Smooth muscle cell (in vitro differentiated cells): ENCODE measurements around the gene MAP3K6. TPM values are rescaled to one million over a fixed set of nuclear protein-coding genes. Genes with fewer than 3 reads are reported as not detected.

Source experiments
- DNase-seq: peaks from one replicate; lab custom pipeline; 2025; ENCODE audit not compliant: unreplicated experiment; lab: John Stamatoyannopoulos, UW
- H2AFZ ChIP-seq: fragments of 200-600 bp; sonication (generic); 2 replicates; pipeline ENCODE4 v1.6.0; 2016; ENCODE audit warnings: antibody characterized with exemption, low read depth, mild to moderate bottlenecking
- H3F3A ChIP-seq: fragments of 200-600 bp; sonication (generic); 2 replicates; pipeline ENCODE4 v1.6.0; 2017; ENCODE audit warnings: antibody characterized with exemption, low read depth
- H3K27ac ChIP-seq: fragments of 200-600 bp; sonication (generic); 2 replicates; pipeline ENCODE4 v1.5.1; 2016; ENCODE audit warnings: low read depth, mild to moderate bottlenecking
- H3K27me3 ChIP-seq: fragments of 200-600 bp; sonication (generic); 2 replicates; pipeline ENCODE4 v1.6.1; 2016; ENCODE audit warnings: low read depth, mild to moderate bottlenecking
- H3K36me3 ChIP-seq: fragments of 200-600 bp; sonication (generic); 2 replicates; pipeline ENCODE4 v1.5.1; 2016; ENCODE audit warnings: low read depth
- H3K4me1 ChIP-seq: fragments of 200-600 bp; sonication (generic); 2 replicates; pipeline ENCODE4 v1.5.1; 2016; ENCODE audit warnings: low read depth
- H3K4me2 ChIP-seq: fragments of 200-600 bp; sonication (generic); 2 replicates; pipeline ENCODE4 v1.6.0; 2016; ENCODE audit warnings: mild to moderate bottlenecking
- H3K4me3 ChIP-seq: fragments of 200-600 bp; sonication (generic); 2 replicates; pipeline ENCODE4 v1.5.1; 2016; ENCODE audit warnings: mild to moderate bottlenecking
- H3K79me2 ChIP-seq: fragments of 200-600 bp; sonication (generic); 2 replicates; pipeline ENCODE4 v1.6.0; 2016; ENCODE audit warnings: low read depth, mild to moderate bottlenecking
- H3K9ac ChIP-seq: fragments of 200-600 bp; sonication (generic); 2 replicates; pipeline ENCODE4 v1.6.0; 2016; ENCODE audit warnings: low read depth
- H3K9me3 ChIP-seq: fragments of 200-600 bp; sonication (generic); replicated peaks from 2 replicates; pipeline ENCODE4 v1.5.1; 2016; ENCODE audit warnings: low read depth
- H4K20me1 ChIP-seq: fragments of 200-600 bp; sonication (generic); 2 replicates; pipeline ENCODE4 v1.6.0; 2016; ENCODE audit warnings: low read depth
- WGBS: methylation state at CpG from one replicate; pipeline ENCODE4 v1.1.7; 2016; ENCODE audit warnings: low lambda C conversion rate; 5-methylcytosine and 5-hydroxymethylcytosine counted together
- polyA plus RNA-seq: library from polyadenylated mRNA; unstranded; fragments of >200 nt; fragmentation: Nextera tagmentation; extraction: Ambion mirVana; gene quantifications from 2 replicates; pipeline ENCODE4 v1.2.1, GENCODE V29; 2016
- total RNA-seq: library from RNA; depleted of rRNA; stranded (reverse); fragments of >200 nt; gene quantifications from 2 replicates; pipeline ENCODE4 v1.2.3, GENCODE V29; 2014
- TF ChIP-seq, protein P1 (sequence below): fragments of 200-600 bp; sonication (generic); IDR thresholded peaks from 2 replicates; pipeline ENCODE4 v1.5.1; 2017; ENCODE audit warnings: borderline replicate concordance, mild to moderate bottlenecking, antibody characterized with exemption; ENCODE audit not compliant: insufficient read depth, poor library complexity, severe bottlenecking

MAP3K6 gene
- total and polyA plus RNA-seq, 2 experiments from 2014 or later: 14.1 to 29.0 TPM

DNA sequence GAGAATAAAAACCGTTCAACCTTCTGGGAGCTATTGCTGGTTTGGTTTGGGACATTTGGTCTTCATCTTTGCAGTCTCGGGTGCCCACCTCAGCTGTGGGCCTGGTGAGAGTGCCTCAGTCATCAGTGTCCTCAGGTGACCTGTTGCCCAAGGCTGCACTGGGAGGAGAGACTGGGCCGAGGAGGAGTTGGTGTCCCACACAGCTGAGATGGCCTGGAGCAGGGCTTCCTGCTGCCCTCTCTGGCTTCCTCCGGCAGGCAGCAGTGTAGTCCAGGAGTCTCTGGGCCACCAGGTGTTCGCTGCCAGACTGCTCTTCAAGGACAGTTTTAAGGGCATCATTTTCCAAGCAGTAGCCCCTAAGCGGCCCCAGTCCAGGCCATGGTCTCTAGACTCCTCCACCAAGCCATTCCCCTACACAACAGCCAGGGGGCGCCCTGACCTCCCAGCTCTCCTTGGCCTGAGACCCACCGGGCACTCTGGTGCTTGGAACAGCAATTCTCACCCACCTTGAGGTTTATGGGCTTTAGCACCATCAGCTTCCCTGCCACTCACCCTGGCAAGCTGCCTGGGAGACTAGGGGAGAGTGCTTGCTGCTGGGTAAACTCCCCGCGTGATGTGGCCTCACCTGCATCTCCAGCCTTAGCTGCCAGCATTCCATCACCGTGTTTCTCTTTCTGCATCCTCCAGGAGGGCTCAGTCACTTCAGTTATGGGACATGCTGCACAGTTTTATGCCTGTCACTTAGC is 34.1 kb downstream of the MAP3K6 start:
- 76% methylated on average over 11 of the region's 11 CpGs for WGBS
- Histone ChIP-seq H2AFZ (no peak overlapping the region), H3K79me2 (peaks cover 29% of the 10 kb centered on the region), H3K4me1 (no peaks in the 10 kb centered on the region), H3F3A (no peaks in the 10 kb centered on the region), H3K36me3 (no peaks in the 10 kb centered on the region), H3K9me3 (no peaks in the 10 kb centered on the region), H3K4me2 (no peak overlapping the region), H3K27ac (no peak overlapping the region), H3K4me3 (no peak overlapping the region), H3K27me3 (no peaks in the 10 kb centered on the region), H3K9ac (no peak overlapping the region), H4K20me1 (peaks cover 29% of the 10 kb centered on the region)
- TF ChIP-seq, protein P1, sequence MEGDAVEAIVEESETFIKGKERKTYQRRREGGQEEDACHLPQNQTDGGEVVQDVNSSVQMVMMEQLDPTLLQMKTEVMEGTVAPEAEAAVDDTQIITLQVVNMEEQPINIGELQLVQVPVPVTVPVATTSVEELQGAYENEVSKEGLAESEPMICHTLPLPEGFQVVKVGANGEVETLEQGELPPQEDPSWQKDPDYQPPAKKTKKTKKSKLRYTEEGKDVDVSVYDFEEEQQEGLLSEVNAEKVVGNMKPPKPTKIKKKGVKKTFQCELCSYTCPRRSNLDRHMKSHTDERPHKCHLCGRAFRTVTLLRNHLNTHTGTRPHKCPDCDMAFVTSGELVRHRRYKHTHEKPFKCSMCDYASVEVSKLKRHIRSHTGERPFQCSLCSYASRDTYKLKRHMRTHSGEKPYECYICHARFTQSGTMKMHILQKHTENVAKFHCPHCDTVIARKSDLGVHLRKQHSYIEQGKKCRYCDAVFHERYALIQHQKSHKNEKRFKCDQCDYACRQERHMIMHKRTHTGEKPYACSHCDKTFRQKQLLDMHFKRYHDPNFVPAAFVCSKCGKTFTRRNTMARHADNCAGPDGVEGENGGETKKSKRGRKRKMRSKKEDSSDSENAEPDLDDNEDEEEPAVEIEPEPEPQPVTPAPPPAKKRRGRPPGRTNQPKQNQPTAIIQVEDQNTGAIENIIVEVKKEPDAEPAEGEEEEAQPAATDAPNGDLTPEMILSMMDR: peak; percentile 78
- no peak for DNase-seq

DNA sequence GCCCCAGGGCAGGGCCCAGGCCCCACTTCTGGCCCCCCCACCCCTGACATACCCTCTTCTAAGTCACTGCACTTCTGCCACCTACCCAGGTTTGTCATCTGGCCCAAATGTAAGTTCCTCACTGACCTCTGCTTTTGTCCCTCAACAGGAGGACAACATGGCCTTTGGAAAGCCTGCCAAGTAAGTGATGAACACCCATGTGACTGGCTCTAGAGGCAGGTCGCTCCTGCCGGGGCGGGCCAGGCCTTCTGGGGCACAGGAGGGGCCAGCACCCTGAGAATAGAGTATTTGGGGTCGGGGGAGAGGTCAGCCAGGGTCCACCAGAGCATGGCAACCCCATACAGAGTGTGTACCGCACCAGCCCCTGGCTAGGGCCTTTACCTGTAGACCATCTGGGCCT is 34.8 kb downstream of the MAP3K6 start:
- H3K4me2 ChIP-seq: no peak overlapping the region
- peaks cover 37% of the 10 kb centered on the region for H4K20me1 ChIP-seq
- H3K9me3 ChIP-seq: no peaks in the 10 kb centered on the region
- no peak overlapping the region for H2AFZ ChIP-seq
- TF ChIP-seq, protein P1: no peak
- no peak overlapping the region for H3K27ac ChIP-seq
- 97% methylated on average over 5 of the region's 5 CpGs for WGBS
- no peaks in the 10 kb centered on the region for H3K4me1 ChIP-seq
- H3K36me3 ChIP-seq: no peaks in the 10 kb centered on the region
- no peaks in the 10 kb centered on the region for H3K27me3 ChIP-seq
- no peak overlapping the region for H3K9ac ChIP-seq
- peaks cover 37% of the 10 kb centered on the region for H3K79me2 ChIP-seq
- DNase-seq: no peak
- no peaks in the 10 kb centered on the region for H3F3A ChIP-seq
- no peak overlapping the region for H3K4me3 ChIP-seq

DNA sequence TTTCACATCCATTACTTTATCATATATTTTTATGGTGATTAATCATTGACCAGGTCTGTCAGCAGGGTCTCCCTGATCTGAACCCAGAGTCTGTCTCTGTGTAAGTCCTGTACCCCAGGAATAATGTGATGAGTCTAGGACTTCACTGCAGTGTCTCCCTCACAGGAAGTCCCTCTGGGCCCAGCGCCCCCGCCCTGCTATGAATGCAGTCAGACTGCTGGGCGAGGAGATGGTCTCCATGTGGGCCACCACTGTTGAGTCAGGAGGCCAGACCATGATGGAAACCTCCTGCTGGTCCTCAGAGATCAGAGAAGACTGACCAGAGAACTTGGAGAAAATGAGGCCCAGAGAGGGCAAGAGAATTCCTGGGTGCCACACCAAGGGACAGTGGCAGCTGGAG is 35.3 kb downstream of the MAP3K6 start:
- Histone ChIP-seq H3K36me3 (no peaks in the 10 kb centered on the region), H3K27me3 (no peaks in the 10 kb centered on the region), H3K9me3 (no peaks in the 10 kb centered on the region), H3F3A (no peaks in the 10 kb centered on the region), H3K9ac (no peak overlapping the region), H3K4me3 (no peak overlapping the region), H3K27ac (peak overlapping the region; percentile 33), H3K4me1 (no peaks in the 10 kb centered on the region), H4K20me1 (peaks cover 42% of the 10 kb centered on the region), H3K79me2 (peaks cover 42% of the 10 kb centered on the region), H3K4me2 (no peak overlapping the region), H2AFZ (no peak overlapping the region)
- TF ChIP-seq, protein P1: no peak
- WGBS: 98% methylated on average over 3 of the region's 3 CpGs
- DNase-seq: no peak

DNA sequence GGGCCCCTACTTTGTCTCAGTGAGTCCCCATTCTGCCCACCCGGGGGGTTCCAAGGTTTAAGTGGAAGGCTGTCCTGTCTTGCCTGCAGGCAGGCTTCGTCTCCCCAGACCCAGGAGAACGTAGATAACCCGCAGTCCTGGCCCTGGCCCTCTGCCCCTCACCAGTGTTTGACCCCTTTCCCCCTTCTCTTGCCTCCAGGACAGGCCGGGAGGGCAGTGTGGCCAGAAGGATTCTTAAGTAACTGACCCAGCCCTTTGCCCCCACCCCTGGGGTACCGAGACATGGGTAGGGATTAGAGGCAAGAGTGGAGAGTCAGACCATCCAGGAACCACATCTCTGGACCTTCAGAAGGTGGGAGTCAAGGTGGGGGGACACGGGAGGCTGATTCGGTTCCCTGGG is 36.0 kb downstream of the MAP3K6 start:
- no peaks in the 10 kb centered on the region for H3F3A ChIP-seq
- no peak overlapping the region for H3K9ac ChIP-seq
- H3K27me3 ChIP-seq: no peaks in the 10 kb centered on the region
- no peak overlapping the region for H2AFZ ChIP-seq
- H3K9me3 ChIP-seq: no peaks in the 10 kb centered on the region
- no peak overlapping the region for H3K4me3 ChIP-seq
- TF ChIP-seq, protein P1: no peak
- no peak overlapping the region for H3K27ac ChIP-seq
- no peak overlapping the region for H3K4me2 ChIP-seq
- WGBS: 89% methylated on average over 8 of the region's 8 CpGs
- no peaks in the 10 kb centered on the region for H3K36me3 ChIP-seq
- H4K20me1 ChIP-seq: peaks cover 47% of the 10 kb centered on the region
- no peak for DNase-seq
- H3K4me1 ChIP-seq: no peaks in the 10 kb centered on the region
- peaks cover 48% of the 10 kb centered on the region for H3K79me2 ChIP-seq
